ENCODE measurements around the gene PSMD10. TPM values are rescaled to one million over a fixed set of nuclear protein-coding genes. Genes with fewer than 3 reads are reported as not detected.

The PSMD10 gene
- total RNA-seq, 2 experiments from 2014 or later, result 18.6 to 24.1 TPM

DNA sequence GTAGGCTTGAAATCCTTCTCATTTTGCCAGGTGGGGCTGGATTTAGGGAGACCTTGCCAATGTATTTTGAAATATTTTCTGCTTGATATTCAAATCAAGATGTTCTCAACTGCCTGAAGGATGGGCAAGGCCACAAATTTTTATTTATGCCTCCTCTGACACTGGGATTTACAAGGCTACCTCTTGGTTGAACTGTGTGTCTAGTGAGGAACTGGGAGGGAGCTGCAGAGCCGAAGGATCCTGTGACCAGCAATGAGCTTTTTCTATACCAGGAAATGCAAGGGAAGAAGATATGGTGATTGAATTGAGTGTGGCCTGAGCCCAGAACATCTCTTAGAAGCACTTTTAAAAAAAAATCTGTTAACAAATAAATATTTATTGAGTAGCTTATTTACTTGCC is 31.5 kb downstream of the PSMD10 start:
- H3K27ac Mint-ChIP-seq, result peak overlapping the region; percentile 57
- peaks cover 28% of the 10 kb centered on the region for H3K36me3 ChIP-seq (ENCODE audit: insufficient read depth, low read length)
- no peaks in the 10 kb centered on the region for H3K27me3 ChIP-seq (ENCODE audit: control insufficient read depth in 1 of 2, insufficient read depth in 2 of 2, low read length in 2 of 2)
- DNase-seq (no peak), ATAC-seq (ENCODE audit: poor library complexity) (no peak)
- H3K4me3 ChIP-seq (ENCODE audit: low read length), result no peak overlapping the region
- no peak overlapping the region for H3K27ac ChIP-seq (ENCODE audit: low read depth in 1 of 2, low read length in 2 of 2)
- no peaks in the 10 kb centered on the region for H3K9me3 ChIP-seq (ENCODE audit: control insufficient read depth in 1 of 2, insufficient read depth in 1 of 2, low read length in 2 of 2)
- peaks cover 22% of the 10 kb centered on the region for H3K4me1 Mint-ChIP-seq (ENCODE audit: low read depth)
- no peaks in the 10 kb centered on the region for H3K27me3 Mint-ChIP-seq
- H3K4me1 ChIP-seq (ENCODE audit: insufficient read depth, low read length), result no peaks in the 10 kb centered on the region
- H3K4me3 Mint-ChIP-seq, result no peak overlapping the region
- TF ChIP-seq CTCF (IDR thresholded peaks at IDR 0.05), result no peak
- H3K9me3 Mint-ChIP-seq, result no peaks in the 10 kb centered on the region
- ChIA-PET POLR2A (no interaction called here), CTCF (no interaction called here)
- intact Hi-C loops (cut with DNase I, micrococcal nuclease), result loop anchor here in 1 of 2 experiments (10.0 kb wide), 1 partner anchor 1175 kb away; no protein-coding TSS in a partner anchor
- H3K36me3 Mint-ChIP-seq (ENCODE audit: low read depth), result peaks cover 62% of the 10 kb centered on the region

- no peaks in the 10 kb centered on the region for H3K27me3 ChIP-seq (ENCODE audit: control insufficient read depth in 1 of 2, insufficient read depth in 2 of 2, low read length in 2 of 2)
- POLR2A ChIA-PET, result no interaction called here
- DNase-seq, result no peak
- intact Hi-C loops (cut with DNase I, micrococcal nuclease), result no loop called here
- no peak for ATAC-seq (ENCODE audit: poor library complexity)
- Mint-ChIP-seq H3K9me3 (no peaks in the 10 kb centered on the region), H3K27ac (peak overlapping the region; percentile 55), H3K4me3 (no peak overlapping the region), H3K4me1 (ENCODE audit: low read depth) (peaks cover 30% of the 10 kb centered on the region), H3K27me3 (no peaks in the 10 kb centered on the region), H3K36me3 (ENCODE audit: low read depth) (peaks cover 31% of the 10 kb centered on the region)
- no peaks in the 10 kb centered on the region for H3K9me3 ChIP-seq (ENCODE audit: control insufficient read depth in 1 of 2, insufficient read depth in 1 of 2, low read length in 2 of 2)
- peaks cover 13% of the 10 kb centered on the region for H3K36me3 ChIP-seq (ENCODE audit: insufficient read depth, low read length)
- H3K4me1 ChIP-seq (ENCODE audit: insufficient read depth, low read length), result no peaks in the 10 kb centered on the region
- CTCF ChIA-PET, result no interaction called here
- no peak overlapping the region for H3K27ac ChIP-seq (ENCODE audit: low read depth in 1 of 2, low read length in 2 of 2)
- no peak for TF ChIP-seq CTCF (IDR thresholded peaks at IDR 0.05)
- H3K4me3 ChIP-seq (ENCODE audit: low read length), result no peak overlapping the region
Measured at GRCh38 chrX:108055546-108055945, 35.8 kb downstream of the PSMD10 start.

DNA sequence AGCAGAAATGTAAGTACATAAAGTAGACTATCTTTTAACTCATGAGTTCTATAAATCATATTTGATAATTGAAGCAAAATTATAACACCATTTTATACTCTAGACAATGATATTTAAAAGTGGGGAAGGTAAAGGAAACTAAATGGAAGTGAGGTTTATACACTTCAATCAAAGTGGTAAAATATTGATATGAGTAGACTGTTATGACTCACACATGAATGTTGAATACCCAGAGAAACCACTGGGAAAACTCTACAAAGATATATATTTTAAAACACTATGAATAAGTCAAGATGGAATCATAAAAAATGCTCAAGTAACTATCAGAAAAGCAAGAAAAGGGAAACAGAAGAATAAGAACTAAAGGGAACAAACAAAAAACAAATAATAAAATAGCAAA is 38.1 kb downstream of the PSMD10 start:
- ATAC-seq (ENCODE audit: poor library complexity) (peak; percentile 26), DNase-seq (no peak)
- H3K4me3 ChIP-seq (ENCODE audit: low read length), result no peak overlapping the region
- H3K27ac ChIP-seq (ENCODE audit: low read depth in 1 of 2, low read length in 2 of 2), result no peak overlapping the region
- CTCF ChIA-PET, result no interaction called here
- peaks cover 19% of the 10 kb centered on the region for H3K4me1 Mint-ChIP-seq (ENCODE audit: low read depth)
- no peaks in the 10 kb centered on the region for H3K27me3 Mint-ChIP-seq
- no peaks in the 10 kb centered on the region for H3K9me3 ChIP-seq (ENCODE audit: control insufficient read depth in 1 of 2, insufficient read depth in 1 of 2, low read length in 2 of 2)
- H3K4me1 ChIP-seq (ENCODE audit: insufficient read depth, low read length), result no peaks in the 10 kb centered on the region
- intact Hi-C loops (cut with DNase I, micrococcal nuclease), result no loop called here
- peak overlapping the region; percentile 33 for H3K27ac Mint-ChIP-seq
- peaks cover 3% of the 10 kb centered on the region for H3K36me3 ChIP-seq (ENCODE audit: insufficient read depth, low read length)
- H3K4me3 Mint-ChIP-seq, result no peak overlapping the region
- POLR2A ChIA-PET, result no interaction called here
- H3K27me3 ChIP-seq (ENCODE audit: control insufficient read depth in 1 of 2, insufficient read depth in 2 of 2, low read length in 2 of 2), result no peaks in the 10 kb centered on the region
- H3K36me3 Mint-ChIP-seq (ENCODE audit: low read depth), result peaks cover 10% of the 10 kb centered on the region
- no peak for TF ChIP-seq CTCF (IDR thresholded peaks at IDR 0.05)
- H3K9me3 Mint-ChIP-seq, result no peaks in the 10 kb centered on the region

All from CD4-positive, alpha-beta T cell (primary cell).